NOMO-1 (cell line): ENCODE data around the gene TM9SF4.
"Not testable (repeated sequence)": the region's sequence is repeated elsewhere in the genome, so short reads cannot be mapped to it uniquely, and the experiment has no call there.

ENCODE experiments used
- DNase-seq, 2 experiments: peaks; one replicate each; lab custom pipeline; 2025; ENCODE audit not compliant: unreplicated experiment in 2 of 2; lab: John Stamatoyannopoulos, UW

TM9SF4 gene

DNA sequence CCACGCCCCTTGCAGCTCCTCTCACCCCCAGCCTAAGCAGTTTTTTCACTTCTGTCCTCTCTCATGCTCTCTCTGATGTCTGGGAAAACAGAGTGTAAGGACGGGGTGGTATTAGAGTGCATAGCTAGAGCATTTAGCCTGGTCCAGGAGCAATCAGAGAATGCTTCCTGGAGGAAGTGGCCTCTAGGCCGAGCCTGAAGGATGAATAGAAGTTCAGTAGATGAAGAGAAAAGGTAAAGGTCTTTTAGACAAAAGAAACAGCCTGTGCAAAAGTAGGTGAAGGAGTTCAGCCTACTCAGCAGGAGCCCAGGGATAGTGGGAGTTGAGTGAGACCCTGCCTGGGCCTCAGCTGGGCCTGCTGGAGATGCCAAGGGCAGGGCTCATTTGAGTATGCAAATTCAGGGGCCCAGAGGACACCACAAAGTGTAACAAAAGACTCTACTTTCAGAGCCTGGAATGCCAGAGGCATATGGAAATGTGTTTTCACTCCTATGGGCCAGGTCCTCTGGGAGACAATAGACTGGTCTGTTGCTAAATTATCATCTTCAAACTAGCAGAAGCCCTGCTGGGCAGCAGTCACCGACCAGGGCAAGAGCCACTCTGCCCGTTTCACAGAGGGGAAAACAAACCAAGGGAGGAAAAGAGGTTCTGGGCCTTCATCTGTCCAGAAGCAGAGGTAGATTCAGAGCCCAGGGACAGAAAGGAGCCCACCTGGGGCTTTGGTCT is 19.7 kb upstream of the TM9SF4 start:
- no peak for DNase-seq

- peak; percentile 41 to 70 for DNase-seq
These were observed 17.6 kb upstream of the TM9SF4 start for GRCh38 chr20:32091888-32092346.

- DNase-seq = no peak
These were observed 10.7 kb upstream of the TM9SF4 start for GRCh38 chr20:32098786-32099185.

DNA sequence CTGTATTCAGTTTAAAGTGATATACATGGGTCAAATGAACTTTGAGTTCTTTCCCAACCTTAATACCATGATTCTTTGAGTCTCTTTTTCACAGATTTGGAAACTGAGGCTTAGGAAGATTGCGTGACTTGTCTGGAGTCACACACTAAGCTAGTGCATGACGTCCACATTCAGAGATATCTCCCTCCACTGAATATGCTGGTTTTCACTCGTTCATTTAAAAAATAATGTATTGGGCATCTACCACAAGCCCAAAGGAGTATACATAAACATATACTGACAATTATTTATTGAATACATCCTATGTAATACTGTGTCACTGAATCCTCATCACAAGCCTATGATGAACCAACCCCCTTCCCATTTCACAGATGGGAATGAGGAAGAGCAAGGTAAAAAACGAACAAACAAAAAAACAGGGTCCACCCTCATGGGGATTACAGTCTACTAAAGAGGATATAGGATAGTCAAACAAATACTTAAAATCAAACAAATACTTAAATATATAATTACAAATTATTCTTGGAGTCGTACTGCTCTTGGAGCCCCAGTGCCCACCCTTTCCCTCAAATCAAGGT is 611 bp upstream of the TM9SF4 start:
- DNase-seq = peak in 1 of 2 experiments; percentile 46

DNA sequence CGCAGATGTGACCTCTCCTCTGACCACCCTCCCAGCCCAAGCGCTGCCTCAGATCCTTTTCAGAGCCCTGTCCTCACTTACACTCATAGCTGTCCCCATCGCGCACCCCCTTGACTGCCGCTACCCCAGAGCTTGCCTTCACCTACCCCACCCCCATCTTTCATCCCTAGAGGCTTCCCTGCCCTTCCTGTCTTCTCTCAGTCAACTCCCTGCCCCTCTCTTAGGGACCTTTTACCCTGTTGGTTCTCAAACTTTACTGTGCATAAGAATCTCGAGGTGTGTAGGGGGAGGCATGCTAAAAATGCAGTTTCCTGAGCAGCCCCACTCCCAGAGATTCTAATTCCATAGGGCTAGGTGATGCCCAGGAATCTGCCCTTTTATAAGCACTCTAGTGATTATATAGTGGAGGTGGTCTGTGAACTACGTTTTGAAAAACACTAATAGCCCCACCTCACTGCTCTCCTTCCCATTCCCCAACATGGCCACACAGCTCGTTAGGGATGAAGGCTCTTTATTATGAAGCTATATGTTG is 725 bp downstream of the TM9SF4 start:
- no peak for DNase-seq

GRCh38 chr20:32110727-32111126 is 1.2 kb downstream of the TM9SF4 start:
- no peak for DNase-seq

DNA sequence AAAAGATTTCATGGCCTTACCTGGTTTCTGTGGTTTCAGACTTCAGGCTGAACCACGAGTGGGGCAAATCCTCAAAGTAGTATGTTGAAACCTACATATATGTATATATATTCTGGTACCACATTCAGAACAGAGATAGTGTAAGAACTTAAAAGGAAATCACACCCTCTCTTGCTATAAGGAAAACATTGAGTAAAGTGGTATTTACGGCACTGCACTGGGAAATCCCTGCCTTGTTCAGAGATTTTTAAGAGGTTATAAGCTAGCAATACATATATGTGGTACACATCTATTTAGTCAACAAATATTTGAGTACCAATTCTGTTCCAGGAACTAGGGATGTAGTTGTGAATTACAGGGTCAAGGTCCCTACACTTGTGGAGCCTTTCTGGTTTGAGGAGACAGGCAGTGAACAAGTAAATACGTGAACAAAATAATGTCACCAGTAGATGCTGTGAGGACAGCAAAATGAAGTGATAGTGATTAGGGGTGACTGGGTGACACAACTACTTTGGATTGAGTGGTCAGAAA is 1.7 kb downstream of the TM9SF4 start:
- DNase-seq = no peak

GRCh38 chr20:32111753-32112152 is 2.2 kb downstream of the TM9SF4 start:
- no peak for DNase-seq

DNA sequence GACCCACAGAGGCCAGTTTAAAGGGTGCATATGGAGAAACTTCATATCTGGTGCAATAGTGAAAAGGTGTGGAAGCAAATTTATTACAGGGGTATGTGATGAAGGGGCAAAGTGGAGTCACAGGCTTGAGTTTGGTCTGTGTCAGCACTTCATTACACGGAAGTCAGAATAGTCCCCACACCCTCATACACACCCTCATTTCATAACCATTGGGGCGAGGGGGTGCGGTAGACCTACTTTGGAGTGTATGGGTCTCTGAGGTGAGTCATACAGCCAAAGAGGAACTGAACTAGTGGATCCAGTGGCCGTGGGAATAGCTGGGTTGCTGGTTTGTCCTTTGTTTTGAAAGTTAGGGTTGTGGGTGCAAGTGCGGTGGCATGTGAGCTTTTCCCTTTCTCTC is 3.3 kb downstream of the TM9SF4 start:
- DNase-seq = peak; percentile 96 to 98

GRCh38 chr20:32113591-32114260 is 4.2 kb downstream of the TM9SF4 start:
- no peak for DNase-seq

- DNase-seq = no peak
These were observed 4.9 kb downstream of the TM9SF4 start for GRCh38 chr20:32114305-32114960.

GRCh38 chr20:32115211-32115767 is 5.8 kb downstream of the TM9SF4 start:
- DNase-seq = no peak

GRCh38 chr20:32116079-32116521 is 6.6 kb downstream of the TM9SF4 start:
- no peak for DNase-seq

GRCh38 chr20:32116796-32117195 is 7.3 kb downstream of the TM9SF4 start:
- not testable (repeated sequence) for DNase-seq

GRCh38 chr20:32118427-32118826 is 8.9 kb downstream of the TM9SF4 start:
- not testable (repeated sequence) for DNase-seq

- no peak for DNase-seq
These were observed 10.2 kb downstream of the TM9SF4 start for GRCh38 chr20:32119734-32120133.

- DNase-seq = not testable (repeated sequence)
These were observed 12.4 kb downstream of the TM9SF4 start for GRCh38 chr20:32121908-32122307.

DNA sequence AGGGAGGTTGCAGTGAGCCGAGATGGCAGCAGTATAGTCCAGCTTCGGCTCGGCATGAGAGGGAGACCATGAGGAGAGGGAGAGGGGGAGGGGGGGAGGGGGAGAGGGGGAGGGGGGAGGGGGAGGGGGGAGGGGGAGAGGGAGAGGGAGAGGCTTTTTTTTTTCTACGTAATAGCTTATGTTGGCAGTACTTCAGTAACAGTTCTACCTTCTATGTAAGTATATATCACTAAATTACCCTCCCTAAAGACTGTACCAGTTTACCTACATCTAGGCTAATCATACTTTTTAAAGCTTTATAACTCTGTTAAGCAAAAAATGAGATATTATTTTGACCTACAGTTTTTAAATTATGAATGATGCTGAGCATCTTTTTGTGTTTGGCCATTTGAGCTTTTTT is 13.6 kb downstream of the TM9SF4 start:
- DNase-seq = no peak

- no peak for DNase-seq
These were observed 15.5 kb downstream of the TM9SF4 start for GRCh38 chr20:32124916-32125454.

- DNase-seq = no peak
These were observed 16.0 kb downstream of the TM9SF4 start for GRCh38 chr20:32125506-32125905.
